Trophoblast cell (in vitro differentiated cells and primary cell): Measurements from ENCODE around the gene COQ2.

Source experiments
- DNase-seq, 2 donors: peaks; one replicate each; pipeline ENCODE4 v3.0.0-alpha.2; 2016
- H2AFZ ChIP-seq: 2 replicates; pipeline ENCODE4 v1.6.1; 2013; ENCODE audit warnings: low read length, moderate library complexity, mild to moderate bottlenecking; ENCODE audit not compliant: insufficient read depth, poor library complexity
- H2AK5ac ChIP-seq: 2 replicates; pipeline ENCODE4 v1.6.1; 2013; ENCODE audit warnings: mild to moderate bottlenecking, low read length
- H2BK120ac ChIP-seq: 2 replicates; pipeline ENCODE4 v1.6.1; 2013; ENCODE audit warnings: low read length, mild to moderate bottlenecking, moderate library complexity; ENCODE audit not compliant: insufficient read depth, poor library complexity
- H2BK12ac ChIP-seq: 2 replicates; pipeline ENCODE4 v1.6.1; 2013; ENCODE audit warnings: mild to moderate bottlenecking, low read length, moderate library complexity
- H2BK5ac ChIP-seq: 2 replicates; pipeline ENCODE4 v1.6.1; 2013; ENCODE audit warnings: low read length, low read depth, moderate library complexity, mild to moderate bottlenecking; ENCODE audit not compliant: poor library complexity
- H3K14ac ChIP-seq: 2 replicates; pipeline ENCODE4 v1.6.1; 2013; ENCODE audit warnings: mild to moderate bottlenecking, low read length
- H3K18ac ChIP-seq: 2 replicates; pipeline ENCODE4 v1.6.1; 2013; ENCODE audit warnings: mild to moderate bottlenecking, low read length
- H3K23ac ChIP-seq: 2 replicates; pipeline ENCODE4 v1.6.1; 2013; ENCODE audit warnings: low read length
- H3K27ac ChIP-seq: 2 replicates; pipeline ENCODE4 v1.5.1; 2013; ENCODE audit warnings: low read depth, mild to moderate bottlenecking, inconsistent platforms, low read length, moderate library complexity
- H3K27me3 ChIP-seq: 2 replicates; pipeline ENCODE4 v1.6.1; 2013; ENCODE audit warnings: inconsistent platforms, mild to moderate bottlenecking, low read length, moderate library complexity; ENCODE audit not compliant: insufficient read depth
- H3K36me3 ChIP-seq, 2 experiments: 1 replicate in 1 of 2; 2 replicates in 1 of 2; pipeline ENCODE4 v1.6.1; 2013; ENCODE audit warnings: low read length in 2 of 2, mild to moderate bottlenecking in 2 of 2, moderate library complexity in 1 of 2; ENCODE audit not compliant: insufficient read depth in 2 of 2, control insufficient read depth in 1 of 2
- H3K4ac ChIP-seq: 2 replicates; pipeline ENCODE4 v1.6.1; 2013; ENCODE audit warnings: low read depth, mild to moderate bottlenecking, low read length, moderate library complexity
- H3K4me1 ChIP-seq, 2 experiments: 1 replicate in 1 of 2; 2 replicates in 1 of 2; pipeline ENCODE4 v1.6.1; 2013; ENCODE audit warnings: low read length in 2 of 2, mild to moderate bottlenecking in 2 of 2, moderate library complexity in 1 of 2; ENCODE audit not compliant: insufficient read depth in 2 of 2, control insufficient read depth in 1 of 2
- H3K4me2 ChIP-seq: 2 replicates; pipeline ENCODE4 v1.6.1; 2013; ENCODE audit warnings: inconsistent platforms, mild to moderate bottlenecking, low read length, moderate library complexity
- H3K4me3 ChIP-seq: 2 replicates; pipeline ENCODE4 v1.5.1; 2013; ENCODE audit warnings: mild to moderate bottlenecking, low read depth, low read length, inconsistent platforms
- H3K79me1 ChIP-seq: one replicate; pipeline ENCODE4 v1.6.1; 2013; ENCODE audit warnings: low read length
- H3K79me2 ChIP-seq: 2 replicates; pipeline ENCODE4 v1.6.1; 2013; ENCODE audit warnings: low read length, mild to moderate bottlenecking; ENCODE audit not compliant: control insufficient read depth, insufficient read depth, poor library complexity
- H3K9ac ChIP-seq: 2 replicates; pipeline ENCODE4 v1.6.1; 2013; ENCODE audit warnings: mild to moderate bottlenecking, low read length
- H3K9me3 ChIP-seq: 2 replicates; pipeline ENCODE4 v1.6.1; 2013; ENCODE audit warnings: low read depth, mild to moderate bottlenecking, control low read depth, inconsistent platforms, low read length; ENCODE audit not compliant: insufficient read depth
- H4K12ac ChIP-seq: 2 replicates; pipeline ENCODE4 v1.6.1; 2013; ENCODE audit warnings: low read depth, mild to moderate bottlenecking, low read length, moderate library complexity
- H4K8ac ChIP-seq: 2 replicates; pipeline ENCODE4 v1.6.1; 2013; ENCODE audit warnings: low read depth, mild to moderate bottlenecking, low read length, moderate library complexity
- H4K91ac ChIP-seq: one replicate; pipeline ENCODE4 v1.6.1; 2013; ENCODE audit warnings: low read depth, mild to moderate bottlenecking, low read length, moderate library complexity
- WGBS: extraction: QIAGEN DNeasy Blood & Tissue Kit; methylation state at CpG from one replicate; pipeline ENCODE4 v1.1.7; 2013; ENCODE audit warnings: missing lambda C conversion rate; ENCODE audit not compliant: insufficient read length, insufficient coverage; ENCODE audit errors: extremely low coverage; 5-methylcytosine and 5-hydroxymethylcytosine counted together

Gene COQ2

DNA sequence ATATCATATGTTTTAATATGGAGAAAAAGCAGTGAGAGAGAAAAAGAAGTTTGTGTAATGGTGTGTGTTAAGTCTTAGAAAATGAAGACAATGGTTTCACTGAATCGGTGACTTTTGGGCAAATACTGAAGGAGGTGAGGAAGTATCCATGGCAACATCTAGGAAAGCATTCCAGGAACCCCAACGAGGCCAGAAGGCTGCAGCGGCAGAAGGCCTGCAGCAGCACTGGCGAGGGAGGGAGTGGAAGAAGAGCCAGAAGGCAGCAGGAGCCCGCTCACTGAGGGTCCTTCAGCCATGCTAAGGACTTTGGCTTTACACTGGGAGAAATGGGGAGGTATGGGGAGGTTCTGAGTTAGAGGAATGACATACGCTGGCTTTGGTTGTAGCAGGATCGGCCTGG lies 26.8 kb downstream of the COQ2 start:
- no peak overlapping the region for H2AFZ ChIP-seq
- peak overlapping the region; percentile 17 for H3K4ac ChIP-seq
- no peaks in the 10 kb centered on the region for H3K9me3 ChIP-seq
- no CpG with 5 or more reads among the region's 7 CpGs for WGBS
- H3K4me2 ChIP-seq = no peak overlapping the region
- H2BK120ac ChIP-seq = peak overlapping the region; percentile 37
- no peak overlapping the region for H3K9ac ChIP-seq
- H2BK5ac ChIP-seq = peak overlapping the region; percentile 53
- peaks cover 9 to 10% of the 10 kb centered on the region in 2 experiments for H3K4me1 ChIP-seq
- no peaks in the 10 kb centered on the region for H3K27me3 ChIP-seq
- no peak overlapping the region for H3K27ac ChIP-seq
- peak overlapping the region; percentile 43 for H2BK12ac ChIP-seq
- H3K79me2 ChIP-seq = no peaks in the 10 kb centered on the region
- no peak overlapping the region for H4K12ac ChIP-seq
- peak overlapping the region; percentile 67 for H4K91ac ChIP-seq
- H4K8ac ChIP-seq = peak overlapping the region; percentile 54
- DNase-seq = no peak
- H2AK5ac ChIP-seq = peak overlapping the region; percentile 10
- H3K18ac ChIP-seq = peak overlapping the region; percentile 58
- peaks cover 16% of the 10 kb centered on the region for H3K79me1 ChIP-seq
- H3K36me3 ChIP-seq = peaks cover 0 to 3% of the 10 kb centered on the region in 2 experiments
- no peak overlapping the region for H3K4me3 ChIP-seq
- H3K23ac ChIP-seq = no peak overlapping the region
- H3K14ac ChIP-seq = peak overlapping the region; percentile 43

DNA sequence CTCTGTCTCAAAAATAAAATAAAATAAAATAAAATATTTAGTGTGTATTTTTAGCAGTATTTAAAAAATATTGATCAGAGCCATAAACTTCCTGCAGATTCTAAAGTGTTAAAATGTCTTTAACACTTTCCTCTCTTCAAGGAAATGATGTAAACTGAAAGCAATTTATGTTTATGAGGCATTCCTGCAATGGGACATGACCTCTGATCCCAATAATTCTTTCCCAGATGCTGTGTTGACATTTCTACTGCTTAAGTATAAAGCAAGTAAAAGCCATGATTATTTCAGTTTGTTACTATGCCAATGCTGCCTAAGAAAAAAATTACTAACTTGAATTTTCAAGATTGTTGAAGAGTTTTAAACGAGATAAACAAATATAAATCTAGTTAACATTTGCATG lies 29.0 kb downstream of the COQ2 start:
- Histone ChIP-seq H3K27ac (no peak overlapping the region), H3K23ac (no peak overlapping the region), H3K4ac (no peak overlapping the region), H3K9me3 (no peaks in the 10 kb centered on the region), H2AK5ac (no peak overlapping the region), H3K18ac (no peak overlapping the region), H3K4me2 (no peak overlapping the region), H2BK12ac (no peak overlapping the region), H3K4me1 (peaks cover 18 to 19% of the 10 kb centered on the region in 2 experiments), H3K27me3 (no peaks in the 10 kb centered on the region), H3K79me1 (peaks cover 22% of the 10 kb centered on the region), H3K36me3 (no peaks in the 10 kb centered on the region), H3K14ac (no peak overlapping the region), H2BK5ac (no peak overlapping the region), H3K9ac (no peak overlapping the region), H3K79me2 (no peaks in the 10 kb centered on the region), H2BK120ac (no peak overlapping the region), H4K12ac (no peak overlapping the region), H3K4me3 (no peak overlapping the region), H2AFZ (no peak overlapping the region), H4K8ac (no peak overlapping the region), H4K91ac (no peak overlapping the region)
- WGBS = no CpG with 5 or more reads among the region's 1 CpG
- DNase-seq = peak in 1 of 2 donors; percentile 26

DNA sequence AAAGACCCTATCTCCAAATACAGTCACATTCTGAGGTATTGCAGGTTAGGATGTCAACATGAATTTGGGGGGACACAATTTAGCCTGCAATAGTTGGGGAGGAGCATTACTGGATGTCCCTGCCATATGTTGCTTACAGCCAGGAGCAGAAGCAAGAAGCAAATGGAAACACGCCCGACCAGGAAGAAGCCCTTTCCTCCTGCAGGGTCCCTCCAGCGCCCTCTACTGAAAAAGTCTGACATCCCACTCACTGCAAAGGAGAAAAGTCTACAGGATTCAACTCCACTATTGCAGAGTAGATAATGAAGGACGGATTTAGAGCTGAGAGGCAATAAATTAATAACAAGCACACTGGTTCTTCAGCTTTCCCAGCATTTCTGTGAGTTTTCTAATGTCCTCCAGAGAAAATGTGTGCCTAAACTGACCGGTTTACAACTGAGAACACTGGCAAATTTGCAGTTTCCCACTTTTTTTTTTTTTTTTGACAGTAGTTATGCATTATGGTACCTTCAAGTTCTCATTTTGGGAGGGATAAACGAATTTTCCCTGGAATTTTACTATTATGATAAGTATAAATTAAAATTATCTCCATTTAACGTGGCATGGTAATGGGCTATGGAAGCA lies 31.7 kb downstream of the COQ2 start:
- H3K4me2 ChIP-seq = no peak overlapping the region
- H4K8ac ChIP-seq = no peak overlapping the region
- H2BK12ac ChIP-seq = no peak overlapping the region
- WGBS = no CpG with 5 or more reads among the region's 7 CpGs
- H3K4me1 ChIP-seq = peaks cover 15 to 22% of the 10 kb centered on the region in 2 experiments
- H3K27ac ChIP-seq = no peak overlapping the region
- no peak overlapping the region for H3K14ac ChIP-seq
- no peak overlapping the region for H4K91ac ChIP-seq
- no peak overlapping the region for H2AFZ ChIP-seq
- no peak overlapping the region for H3K23ac ChIP-seq
- H3K18ac ChIP-seq = no peak overlapping the region
- no peak overlapping the region for H3K4ac ChIP-seq
- H2AK5ac ChIP-seq = no peak overlapping the region
- H3K27me3 ChIP-seq = no peaks in the 10 kb centered on the region
- no peak overlapping the region for H4K12ac ChIP-seq
- peaks cover 17% of the 10 kb centered on the region for H3K79me1 ChIP-seq
- no peaks in the 10 kb centered on the region for H3K79me2 ChIP-seq
- peak; percentile 71 to 82 for DNase-seq
- no peaks in the 10 kb centered on the region for H3K36me3 ChIP-seq
- H2BK5ac ChIP-seq = no peak overlapping the region
- H3K9ac ChIP-seq = no peak overlapping the region
- no peaks in the 10 kb centered on the region for H3K9me3 ChIP-seq
- no peak overlapping the region for H3K4me3 ChIP-seq
- H2BK120ac ChIP-seq = no peak overlapping the region

DNA sequence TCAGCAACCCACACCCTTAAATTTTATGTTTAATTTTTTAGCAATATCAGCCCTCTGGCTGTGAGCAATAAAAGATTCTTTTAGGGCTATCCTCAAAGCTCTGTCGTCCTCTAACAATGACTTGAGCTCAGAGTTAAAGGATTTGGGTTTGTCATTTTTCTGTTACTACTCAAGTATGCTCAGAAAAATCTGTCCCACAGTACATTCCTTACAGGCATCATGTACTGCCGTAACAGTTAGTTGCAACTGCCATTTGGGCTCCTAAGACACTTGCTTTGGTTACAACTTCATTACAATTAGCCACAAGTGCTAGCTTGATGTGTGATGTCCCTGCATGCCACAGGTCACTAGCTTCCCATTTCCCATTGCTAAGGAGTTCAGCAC lies 33.2 kb downstream of the COQ2 start:
- peak in 1 of 2 donors; percentile 57 for DNase-seq
- Histone ChIP-seq H3K18ac (no peak overlapping the region), H3K79me1 (peaks cover 10% of the 10 kb centered on the region), H2BK5ac (no peak overlapping the region), H3K27me3 (no peaks in the 10 kb centered on the region), H2BK120ac (no peak overlapping the region), H4K8ac (no peak overlapping the region), H3K79me2 (no peaks in the 10 kb centered on the region), H3K9ac (no peak overlapping the region), H3K4me3 (no peak overlapping the region), H3K27ac (no peak overlapping the region), H3K14ac (no peak overlapping the region), H2BK12ac (no peak overlapping the region), H2AK5ac (no peak overlapping the region), H3K4me1 (peaks cover 11 to 15% of the 10 kb centered on the region in 2 experiments), H3K36me3 (no peaks in the 10 kb centered on the region), H3K4me2 (no peak overlapping the region), H2AFZ (no peak overlapping the region), H3K4ac (no peak overlapping the region), H4K91ac (no peak overlapping the region), H4K12ac (no peak overlapping the region), H3K23ac (no peak overlapping the region), H3K9me3 (no peaks in the 10 kb centered on the region)
- no CpG with 5 or more reads among the region's 2 CpGs for WGBS
